Adrenal gland (tissue), 5 donors: Measurements from ENCODE around the gene AJM1.
"Not testable (repeated sequence)": the region's sequence is repeated elsewhere in the genome, so short reads cannot be mapped to it uniquely, and the experiment has no call there.

Experiments used
- CTCF ChIP-seq, 6 experiments: fragments of 450-650 bp in 4 of 6; fragments of 200-600 bp in 2 of 6; sonication (generic) in 1 of 6; IDR thresholded peaks; 1 replicate in 5 of 6; 2 replicates in 1 of 6; pipeline versions ENCODE4 v1.5.1 to v1.8.0; 2016 to 2021; ENCODE audit warnings: antibody characterized with exemption in 6 of 6, mild to moderate bottlenecking in 2 of 6, moderate library complexity in 1 of 6
- POLR2A ChIP-seq, 2 donors: fragments of 450-650 bp; IDR thresholded peaks; one replicate each; pipeline ENCODE4 v1.6.1; 2017; ENCODE audit warnings: antibody characterized with exemption in 2 of 2, mild to moderate bottlenecking in 2 of 2, moderate library complexity in 1 of 2
- donor health status: DM: no; HTN: no; CAD: no.

- not testable (repeated sequence) for TF ChIP-seq CTCF, POLR2A (IDR thresholded peaks at IDR 0.05)
Measured at GRCh38 chr9:136803009-136803550, 39.2 kb upstream of the AJM1 start.
